HepG2 (cell line): ENCODE data around the gene GSPT1. TPM values are rescaled to one million over a fixed set of nuclear protein-coding genes. Genes with fewer than 3 reads are reported as not detected.

Source experiments
- ARID5B ChIP-seq: IDR thresholded peaks from 2 replicates; pipeline ENCODE4 v1.4.0; 2020; ENCODE audit warnings: mild to moderate bottlenecking, missing genetic modification reagents
- GABPB1 ChIP-seq: IDR thresholded peaks from 2 replicates; pipeline ENCODE4 v1.6.1; 2016; ENCODE audit warnings: mild to moderate bottlenecking, missing genetic modification reagents, moderate library complexity, missing compliant biosample characterization
- NR2F6 ChIP-seq, 2 experiments: IDR thresholded peaks; 2 replicates each; pipeline ENCODE4 v1.6.1; 2016; ENCODE audit warnings: antibody characterized with exemption in 1 of 2, mild to moderate bottlenecking in 1 of 2
- PHF5A ChIP-seq: IDR thresholded peaks from one replicate; pipeline ENCODE4 v1.6.1; 2018; ENCODE audit warnings: low read depth, missing genetic modification reagents; ENCODE audit not compliant: unreplicated experiment
- TFDP1 ChIP-seq: IDR thresholded peaks from 2 replicates; pipeline ENCODE4 v1.6.1; 2016; ENCODE audit warnings: missing compliant biosample characterization, missing genetic modification reagents, borderline replicate concordance
- ZBTB2 ChIP-seq: sonication (generic); formaldehyde crosslinking; IDR thresholded peaks from 2 replicates; pipeline ENCODE4 v1.8.0; 2022; ENCODE audit warnings: low read depth, missing genetic modification reagents
- ZNF260 ChIP-seq: sonication (generic); formaldehyde crosslinking; IDR thresholded peaks from 2 replicates; pipeline ENCODE4 v1.4.0; 2020; ENCODE audit warnings: missing genetic modification reagents, low read depth, mild to moderate bottlenecking, borderline replicate concordance
- ZNF281 ChIP-seq: sonication (generic); formaldehyde crosslinking; IDR thresholded peaks from 2 replicates; pipeline ENCODE4 v1.4.0; 2020; ENCODE audit warnings: missing genetic modification reagents, borderline replicate concordance
- ZNF530 ChIP-seq: sonication (generic); formaldehyde crosslinking; IDR thresholded peaks from 2 replicates; pipeline ENCODE4 v1.5.0; 2020; ENCODE audit warnings: low read depth, mild to moderate bottlenecking, missing genetic modification reagents
- ZNF646 ChIP-seq: sonication (generic); formaldehyde crosslinking; IDR thresholded peaks from 2 replicates; pipeline ENCODE4 v1.9.0; 2021; ENCODE audit warnings: mild to moderate bottlenecking, missing genetic modification reagents
- polyA plus RNA-seq, 8 experiments: library from polyadenylated mRNA; depleted of rRNA in 3 of 8; stranded (reverse) in 7 of 8; unstranded in 1 of 8; fragments of >200 nt; fragmentation: Illumina TruSeq in 4 of 8; extraction: Trizol in 4 of 8; gene quantifications; 2 replicates each; pipeline versions ENCODE4 v1.2.1 to v1.2.3, GENCODE V29; 2011 to 2016; ENCODE audit warnings: low read depth in 4 of 8, missing spikeins in 1 of 8, mixed read lengths in 1 of 8; ENCODE audit not compliant: insufficient read depth in 1 of 8
- total RNA-seq, 5 experiments: library from RNA; depleted of rRNA; stranded (reverse); fragments of >200 nt; fragmentation: Illumina TruSeq; extraction: Trizol; gene quantifications; 2 replicates each; pipeline ENCODE4 v1.2.3, GENCODE V29; 2016; ENCODE audit warnings: low read depth in 1 of 5

The GSPT1 gene
- total and polyA plus RNA-seq, 2 of the 13 experiments (the other 11 are each of a cell fraction or from before 2014, with no cell fraction given): 120 to 316 TPM

- TF ChIP-seq ZNF646 (CRISPR knock-in tag) (peak; percentile 57; the same call in 1 of the 2 replicates), ZNF530 (peak; percentile 67; the same call in 1 of the 2 replicates), ZNF260 (CRISPR knock-in tag) (peak; percentile 77), PHF5A (CRISPR knock-in tag) (peak; percentile 19), ARID5B (CRISPR knock-in tag) (0 out of 2 replicates have a peak, but pooled peaks have one; percentile 65), GABPB1 (CRISPR knock-in tag) (peak; percentile 99), TFDP1 (CRISPR knock-in tag) (peak; percentile 37; the same call in 1 of the 2 replicates), ZNF281 (CRISPR knock-in tag) (peak; percentile 51; the same call in 1 of the 2 replicates), ZBTB2 (CRISPR knock-in tag) (peak; percentile 94), NR2F6 (IDR thresholded peaks at IDR 0.05) (peak; percentile 61; the same call in 1 of the 2 replicates), NR2F6 (CRISPR knock-in tag; IDR thresholded peaks at IDR 0.05) (no peak; the same call in none of the 2 replicates)
Measured at GRCh38 chr16:11915644-11916523, at the start of gene GSPT1 (continued).
